Activated naive CD4-positive, alpha-beta T cell treated with anti-CD3 and anti-CD28 coated beads, Interleukin-2, amount 50 U/mL, for 16 hours (primary cell): ENCODE results near the gene VWF.

Experiments used
- DNase-seq: peaks from one replicate; pipeline ENCODE4 v3.0.0-alpha.2; 2020

Gene VWF

DNA sequence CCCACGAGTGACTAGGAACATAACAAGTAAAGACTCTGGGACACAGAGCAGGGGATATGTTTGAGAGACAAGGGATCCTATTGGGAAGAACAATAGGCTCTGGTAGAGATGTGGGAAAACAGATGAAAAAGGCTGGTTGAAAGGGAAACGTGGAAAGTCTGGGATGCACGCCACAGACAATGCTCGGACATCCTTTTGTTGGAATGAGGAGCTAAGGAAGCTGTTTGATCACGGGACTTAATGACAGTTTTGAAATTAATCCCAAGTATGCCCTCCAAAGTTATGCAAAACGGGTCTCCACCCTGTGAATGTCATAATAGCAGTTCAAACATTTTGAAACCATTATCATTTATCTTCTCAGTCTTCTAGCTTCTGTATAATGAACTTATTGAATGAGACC lies 147.8 kb downstream of the VWF start:
- no peak for DNase-seq

- DNase-seq: no peak
Measured at GRCh38 chr12:5976196-5976595, 148.3 kb downstream of the VWF start.

- DNase-seq: no peak
Measured at GRCh38 chr12:5973461-5974115, 150.9 kb downstream of the VWF start.

GRCh38 chr12:5972387-5972786 lies 152.1 kb downstream of the VWF start:
- DNase-seq: no peak

- DNase-seq: no peak
Measured at GRCh38 chr12:5971194-5971850, 153.1 kb downstream of the VWF start.

- DNase-seq: no peak
Measured at GRCh38 chr12:5969974-5970690, 154.3 kb downstream of the VWF start.

DNA sequence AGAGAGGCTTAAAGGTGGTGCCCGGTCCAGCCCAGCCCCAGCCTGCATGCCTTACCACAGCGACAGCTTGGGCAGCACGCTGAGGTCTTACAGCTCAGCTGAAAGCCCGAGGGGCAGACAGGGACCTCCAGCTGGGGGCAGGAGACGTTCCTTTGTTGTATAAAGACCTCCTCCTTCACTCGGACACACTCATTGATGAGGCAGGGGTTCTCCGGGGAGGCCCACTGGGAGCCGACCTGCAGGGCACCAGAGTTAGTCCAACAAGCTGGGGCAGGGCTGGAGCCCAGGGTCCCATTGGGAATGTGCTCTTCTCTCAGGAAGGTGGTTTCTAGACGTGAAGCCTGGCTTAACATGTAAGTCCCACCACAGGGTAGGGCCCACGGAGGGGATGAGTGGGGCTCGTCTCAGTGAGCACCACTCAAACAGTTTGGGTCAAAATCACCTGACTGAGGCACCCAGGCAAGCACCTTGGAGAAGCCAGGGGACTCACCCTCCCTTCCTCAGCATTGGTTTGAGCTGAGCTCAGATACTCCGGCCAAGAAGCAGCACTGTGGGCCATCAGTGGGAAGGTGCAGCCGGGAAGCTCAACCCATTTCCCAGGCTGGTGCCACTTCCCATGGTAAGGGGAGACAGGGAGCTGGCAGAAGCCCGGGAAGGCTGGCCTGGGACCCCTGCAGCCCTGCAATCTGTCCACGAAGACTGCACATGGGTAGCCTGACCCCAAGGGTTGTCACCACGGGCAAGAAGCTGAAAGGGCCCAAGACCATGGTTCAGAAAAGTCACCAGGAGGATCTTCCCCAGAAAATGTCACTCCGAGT lies 155.1 kb downstream of the VWF start:
- DNase-seq: no peak

DNA sequence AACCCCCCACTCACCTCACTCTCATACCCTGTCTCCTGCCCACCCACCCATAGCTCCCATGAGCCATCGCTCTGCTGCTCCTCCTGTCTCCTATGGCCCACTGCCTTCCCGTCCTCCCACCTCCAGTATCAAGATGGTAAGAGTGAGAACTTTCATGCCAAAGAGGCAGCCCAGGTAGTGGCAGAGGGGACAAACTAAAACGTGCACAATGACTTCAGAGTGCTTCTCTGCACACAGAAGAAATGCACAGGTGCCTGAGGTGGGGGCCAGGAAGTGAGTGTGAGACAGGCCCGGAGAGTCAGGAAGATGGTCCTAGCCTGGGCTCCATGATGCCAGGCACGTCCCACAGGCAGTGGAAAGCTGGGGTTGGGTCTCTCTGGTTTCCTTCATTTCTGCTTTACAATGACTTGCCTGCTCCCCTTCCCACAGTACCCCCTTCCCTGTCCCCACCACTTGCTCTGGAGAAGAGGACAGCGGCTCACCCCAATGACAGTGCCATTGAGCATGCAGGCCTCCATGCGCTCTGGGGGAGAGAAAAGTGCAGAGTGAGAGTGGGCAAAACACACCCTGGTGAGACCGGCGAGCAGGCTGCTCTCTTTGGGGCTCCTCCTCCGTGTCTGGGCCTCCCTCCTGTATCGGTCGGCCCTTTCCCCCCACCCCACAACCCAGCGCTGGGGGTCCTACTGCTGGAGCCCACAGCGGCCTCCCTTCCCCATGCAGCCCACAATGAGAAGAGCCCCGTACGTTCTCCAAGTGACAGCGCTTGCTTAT lies 156.6 kb downstream of the VWF start:
- no peak for DNase-seq

- no peak for DNase-seq
Measured at GRCh38 chr12:5966486-5967095, 157.9 kb downstream of the VWF start.

DNA sequence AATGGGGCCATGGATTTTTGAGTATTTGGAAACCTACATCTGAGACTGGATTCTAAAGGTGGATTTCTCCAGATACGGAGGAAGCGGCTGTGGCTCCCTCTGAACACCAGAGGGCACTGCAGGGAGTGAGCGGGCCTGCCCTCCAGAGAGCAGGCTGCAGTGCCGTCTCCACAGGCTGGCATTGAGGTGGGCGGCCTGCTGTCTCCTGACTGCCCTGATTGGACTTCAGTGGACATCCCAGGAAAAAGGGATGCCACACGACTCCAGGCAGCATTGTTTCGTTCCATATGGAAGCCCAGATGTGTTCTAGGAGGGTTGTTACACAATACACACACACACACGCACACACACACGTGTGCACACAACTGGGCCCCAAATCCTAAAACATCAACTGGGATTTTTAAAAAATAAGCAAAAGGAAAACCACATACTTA lies 158.5 kb downstream of the VWF start:
- peak; percentile 48 for DNase-seq

DNA sequence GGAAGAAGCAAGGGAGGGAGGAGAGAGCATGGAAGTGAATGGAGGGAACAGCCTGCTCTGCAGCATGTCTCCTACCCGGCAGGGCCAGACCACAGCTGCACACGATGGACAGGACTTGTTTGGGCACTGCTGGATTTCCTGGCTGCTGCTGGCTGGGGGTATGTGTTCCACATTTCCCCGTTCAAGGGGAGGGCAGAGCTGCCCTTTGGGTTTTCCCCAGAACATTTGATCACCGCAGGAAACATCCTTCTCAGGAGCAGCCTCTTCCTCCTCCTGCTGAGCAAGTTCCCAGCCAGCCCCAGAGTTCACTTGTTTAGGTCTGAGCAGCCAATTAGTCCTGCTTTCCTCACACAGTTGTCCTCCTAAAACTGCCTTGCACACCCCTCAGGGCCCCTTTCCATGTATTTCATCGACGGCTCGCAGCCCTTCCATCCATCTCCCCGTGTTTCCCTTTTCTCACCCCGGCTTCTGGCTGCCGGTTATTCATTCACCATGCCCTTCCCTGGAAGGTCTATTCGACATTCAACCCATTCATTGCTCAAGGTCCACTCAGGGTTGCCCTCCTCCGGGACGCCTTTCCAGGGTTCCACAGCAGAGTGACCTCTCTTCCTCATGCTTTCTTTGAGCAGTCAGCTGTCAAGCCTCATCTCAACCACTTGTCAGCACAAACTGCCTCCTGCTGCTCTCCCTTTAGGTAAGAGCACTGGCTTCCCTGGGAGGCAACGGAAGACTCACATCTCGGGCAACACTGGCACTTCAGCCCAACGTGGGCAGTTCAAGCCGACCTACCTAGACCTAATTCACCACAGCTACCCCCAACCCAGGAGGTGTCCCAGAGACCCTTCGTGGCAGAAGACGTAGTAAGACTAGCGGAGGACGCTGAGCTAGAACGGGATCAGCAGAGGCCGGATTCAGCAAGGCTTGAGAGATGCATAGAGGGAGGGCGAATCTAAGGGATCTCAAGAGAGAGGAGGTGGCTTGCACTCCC lies 159.3 kb downstream of the VWF start:
- no peak for DNase-seq

- no peak for DNase-seq
Measured at GRCh38 chr12:5963515-5963914, 161.0 kb downstream of the VWF start.

DNA sequence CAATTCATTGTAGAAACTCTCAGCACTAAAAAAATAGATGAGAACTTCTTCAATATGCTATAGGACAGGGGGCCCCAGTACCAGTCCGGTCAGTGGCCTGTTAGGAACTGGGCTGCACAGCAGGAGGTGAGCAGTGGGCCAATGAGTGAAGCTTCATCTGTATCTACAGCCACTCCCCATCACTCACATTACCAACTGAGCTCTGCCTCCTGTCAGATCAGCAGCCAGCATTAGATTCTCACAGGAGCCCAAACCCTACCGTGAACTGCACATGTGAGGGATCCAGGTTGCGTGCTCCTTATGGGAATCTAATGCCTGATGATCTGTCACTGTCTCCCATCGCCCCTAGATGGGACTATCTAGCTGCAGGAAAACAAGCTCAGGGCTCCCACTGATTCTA lies 163.7 kb downstream of the VWF start:
- DNase-seq: no peak

GRCh38 chr12:5956987-5957386 lies 167.5 kb downstream of the VWF start:
- DNase-seq: no peak

- DNase-seq: no peak
Measured at GRCh38 chr12:5954661-5955060, 169.8 kb downstream of the VWF start.

DNA sequence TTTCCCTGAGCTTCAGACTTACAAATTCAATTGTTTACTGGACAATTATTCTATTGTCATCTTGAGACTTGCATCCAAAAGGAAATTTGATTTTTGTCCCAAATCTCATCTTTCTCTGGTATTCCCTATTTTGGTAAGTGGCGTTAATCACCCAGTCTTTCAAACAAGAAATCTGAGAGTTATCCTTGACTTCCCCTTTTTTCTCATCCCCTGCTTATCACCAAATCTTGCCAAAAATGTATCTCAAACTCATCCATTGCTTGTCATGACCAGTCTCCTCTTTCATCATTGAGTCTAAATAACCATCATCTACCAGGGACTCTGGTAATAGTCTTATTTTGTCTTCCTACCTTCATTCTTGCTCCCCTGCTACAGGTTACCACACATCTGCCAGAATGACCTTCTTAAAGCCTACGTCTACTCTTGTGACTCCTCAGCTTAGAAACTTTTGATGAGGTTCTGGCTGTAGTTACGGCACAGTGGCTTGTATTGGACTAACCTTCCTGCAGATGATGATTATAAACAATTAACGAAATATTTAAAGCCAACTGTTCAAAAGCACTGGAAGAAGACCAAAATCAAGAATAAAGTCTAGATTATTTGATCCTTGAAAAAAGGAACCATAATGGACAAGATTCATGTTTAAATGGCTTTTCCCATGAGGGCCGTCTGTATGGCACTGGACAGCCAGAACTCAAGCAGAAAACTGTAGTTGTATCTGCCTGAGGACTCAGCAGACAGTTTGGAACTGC lies 170.5 kb downstream of the VWF start:
- DNase-seq: no peak

DNA sequence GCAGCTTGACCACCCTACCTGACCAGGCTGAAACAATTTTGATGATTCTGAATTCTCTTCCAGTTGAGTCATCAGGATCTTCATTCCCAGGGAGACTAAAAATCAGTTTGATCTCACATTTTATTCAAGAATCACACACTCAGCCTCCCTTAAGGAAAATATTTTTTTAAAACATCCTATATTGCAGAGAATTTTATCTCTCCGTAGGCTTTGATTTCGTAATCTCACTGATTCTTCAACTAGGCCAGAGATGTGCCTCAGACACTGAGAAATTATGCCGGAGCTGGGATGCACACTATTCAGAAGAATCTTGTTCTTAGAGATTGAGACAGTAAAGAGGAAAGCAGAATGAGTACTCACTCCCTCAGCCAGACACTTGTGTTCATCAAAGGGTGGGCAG lies 172.4 kb downstream of the VWF start:
- DNase-seq: no peak

- no peak for DNase-seq
Measured at GRCh38 chr12:5948696-5949095, 175.8 kb downstream of the VWF start.

DNA sequence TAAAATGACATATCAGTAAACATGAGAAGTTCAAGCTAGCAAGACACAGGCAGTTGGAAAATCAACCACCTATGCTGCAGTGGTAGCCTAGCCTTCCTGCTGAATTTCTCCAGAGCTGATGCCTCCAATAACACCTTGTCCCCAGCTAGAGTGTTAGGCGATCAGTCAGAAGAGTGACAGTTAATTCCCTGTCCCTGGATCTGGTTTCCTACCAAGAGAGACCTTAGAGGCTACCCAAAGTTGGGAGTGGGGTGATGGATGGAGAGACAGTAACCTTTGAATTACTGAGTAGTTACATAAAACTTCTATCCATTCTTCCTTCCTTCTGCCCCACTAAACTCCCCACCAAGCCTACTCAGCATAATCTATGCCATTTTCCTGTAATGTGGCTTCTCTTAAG lies 177.5 kb downstream of the VWF start:
- DNase-seq: no peak

DNA sequence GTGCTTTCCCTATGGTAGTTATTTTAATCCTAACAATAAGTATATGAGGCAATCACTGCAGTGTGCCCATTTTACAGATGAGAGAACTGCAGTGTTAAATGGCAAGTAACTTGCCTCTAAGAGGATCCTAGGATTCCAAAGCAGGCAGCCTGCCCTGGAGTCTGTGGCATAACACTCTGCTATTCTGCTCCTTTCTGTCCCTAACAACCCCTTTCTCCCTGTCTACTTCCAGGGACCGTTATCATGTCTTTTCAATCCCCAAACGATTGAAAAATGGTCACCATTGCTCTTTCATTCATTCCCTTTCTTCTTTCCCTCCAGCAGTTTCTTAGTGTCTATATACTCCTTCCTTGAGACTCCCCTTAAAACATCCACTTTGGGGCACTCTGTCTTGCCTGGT lies 178.1 kb downstream of the VWF start:
- DNase-seq: no peak
